GM18505 (cell line): Measurements from ENCODE around the gene IFRD1.

Source experiments
- ATAC-seq: cut with Tn5 transposase; IDR thresholded peaks from one replicate; pipeline ENCODE4 v1.9.1; 2021; ENCODE audit not compliant: unreplicated experiment
- POLR2A ChIP-seq: IDR thresholded peaks from 4 replicates; pipeline ENCODE4 v1.6.1; 2011; ENCODE audit warnings: borderline replicate concordance; ENCODE audit not compliant: insufficient read depth, insufficient read length; ENCODE audit errors: extremely low read depth

The IFRD1 gene

GRCh38 chr7:112449902-112450806 is at the start of gene IFRD1:
Gene IFRD1 (plus strand): TSS chr7:112450460. CDS start chr7:112450689, 229 bp downstream.
- peak; percentile 100 for TF ChIP-seq POLR2A
- ATAC-seq, result peak; percentile 76

- no peak for TF ChIP-seq POLR2A
- no peak for ATAC-seq
Measured at GRCh38 chr7:112404321-112404720, 45.9 kb upstream of the IFRD1 start.

- TF ChIP-seq POLR2A, result no peak
- no peak for ATAC-seq
Measured at GRCh38 chr7:112405286-112405685, 45.0 kb upstream of the IFRD1 start.

- ATAC-seq, result no peak
- TF ChIP-seq POLR2A, result no peak
Measured at GRCh38 chr7:112407261-112407660, 43.0 kb upstream of the IFRD1 start.

- no peak for ATAC-seq
- TF ChIP-seq POLR2A, result no peak
Measured at GRCh38 chr7:112410092-112410491, 40.2 kb upstream of the IFRD1 start.

- ATAC-seq, result no peak
- no peak for TF ChIP-seq POLR2A
Measured at GRCh38 chr7:112411186-112411795, 39.0 kb upstream of the IFRD1 start.

- no peak for TF ChIP-seq POLR2A
- no peak for ATAC-seq
Measured at GRCh38 chr7:112414855-112415490, 35.3 kb upstream of the IFRD1 start.

GRCh38 chr7:112416127-112416526 is 34.1 kb upstream of the IFRD1 start:
- TF ChIP-seq POLR2A, result no peak
- ATAC-seq, result no peak

GRCh38 chr7:112419543-112420130 is 30.6 kb upstream of the IFRD1 start:
- no peak for ATAC-seq

GRCh38 chr7:112420236-112420861 is 29.9 kb upstream of the IFRD1 start:
- ATAC-seq, result no peak
- TF ChIP-seq POLR2A, result no peak

More at GRCh38 chr7:112419543-112420130, 30.6 kb upstream of the IFRD1 start:
- no peak for TF ChIP-seq POLR2A

- peak; percentile 63 for ATAC-seq
- TF ChIP-seq POLR2A, result no peak
Measured at GRCh38 chr7:112421666-112422486, 28.4 kb upstream of the IFRD1 start.

- TF ChIP-seq POLR2A, result no peak
- ATAC-seq, result peak; percentile 71
Measured at GRCh38 chr7:112422842-112423496, 27.3 kb upstream of the IFRD1 start.

- ATAC-seq, result no peak
- TF ChIP-seq POLR2A, result no peak
Measured at GRCh38 chr7:112423987-112424386, 26.3 kb upstream of the IFRD1 start.
